ENCODE results near the gene DDOST.

The DDOST gene

GRCh38 chr1:20660363-20660762 is 806 bp downstream of the DDOST start:
- no peak for DNase-seq (ENCODE audit: low read depth)

- DNase-seq (ENCODE audit: low read depth): no peak
Observed at GRCh38 chr1:20658166-20658915, 2.8 kb downstream of the DDOST start.

GRCh38 chr1:20657024-20657423 is 4.1 kb downstream of the DDOST start:
- DNase-seq (ENCODE audit: low read depth): no peak

GRCh38 chr1:20654104-20654690 is 7.0 kb downstream of the DDOST start:
- DNase-seq (ENCODE audit: low read depth): no peak

- no peak for DNase-seq (ENCODE audit: low read depth)
Observed at GRCh38 chr1:20652300-20652699, 8.9 kb downstream of the DDOST start.

GRCh38 chr1:20648946-20649345 is 12.2 kb downstream of the DDOST start:
- DNase-seq (ENCODE audit: low read depth): no peak

GRCh38 chr1:20648438-20648837 is 12.7 kb downstream of the DDOST start:
- DNase-seq (ENCODE audit: low read depth): no peak

- DNase-seq (ENCODE audit: low read depth): no peak
Observed at GRCh38 chr1:20645414-20645813, 15.8 kb downstream of the DDOST start.

GRCh38 chr1:20644416-20644815 is 16.8 kb downstream of the DDOST start:
- no peak for DNase-seq (ENCODE audit: low read depth)

GRCh38 chr1:20643080-20643479 is 18.1 kb downstream of the DDOST start:
- DNase-seq (ENCODE audit: low read depth): no peak

- DNase-seq (ENCODE audit: low read depth): no peak
Observed at GRCh38 chr1:20641975-20642374, 19.2 kb downstream of the DDOST start.

GRCh38 chr1:20640183-20640597 is 21.0 kb downstream of the DDOST start:
- peak; percentile 49 for DNase-seq (ENCODE audit: low read depth)

- no peak for DNase-seq (ENCODE audit: low read depth)
Observed at GRCh38 chr1:20636785-20637347, 24.3 kb downstream of the DDOST start.

- DNase-seq (ENCODE audit: low read depth): no peak
Observed at GRCh38 chr1:20634594-20635084, 26.5 kb downstream of the DDOST start.

GRCh38 chr1:20634065-20634593 is 27.0 kb downstream of the DDOST start:
- DNase-seq (ENCODE audit: low read depth): no peak

GRCh38 chr1:20633190-20634064 is 27.7 kb downstream of the DDOST start, which contains the start of gene PINK1:
TSS of gene PINK1 (plus strand) at chr1:20633458. CDS start at chr1:20633549, 91 bp downstream.
- peak; percentile 83 for DNase-seq (ENCODE audit: low read depth)

GRCh38 chr1:20632386-20632785 is 28.8 kb downstream of the DDOST start:
- no peak for DNase-seq (ENCODE audit: low read depth)

- DNase-seq (ENCODE audit: low read depth): no peak
Observed at GRCh38 chr1:20630729-20631128, 30.4 kb downstream of the DDOST start.

GRCh38 chr1:20626524-20626923 is 34.6 kb downstream of the DDOST start:
- no peak for DNase-seq (ENCODE audit: low read depth)

GRCh38 chr1:20626098-20626427 is 35.1 kb downstream of the DDOST start:
- no peak for DNase-seq (ENCODE audit: low read depth)

- DNase-seq (ENCODE audit: low read depth): no peak
Observed at GRCh38 chr1:20625176-20626097, 35.7 kb downstream of the DDOST start.

Data from activated T-cell treated with anti-CD3 and anti-CD28 coated beads for 24 hours (primary cell).